Lung (tissue), 12 donors: ENCODE measurements around the gene NIPA2. TPM values are rescaled to one million over a fixed set of nuclear protein-coding genes. Genes with fewer than 3 reads are reported as not detected.

Source experiments
- ATAC-seq: fragments of 200-7000 bp; cut with Tn5 transposase; one replicate; pipeline ENCODE4 v1.9.1; 2020; ENCODE audit warnings: moderate number of reproducible peaks; ENCODE audit not compliant: insufficient read depth, low FRiP score
- DNase-seq, 3 donors: peaks; one replicate each; pipeline ENCODE4 v3.0.0-alpha.2; 2013 to 2017
- H3K27ac ChIP-seq, 2 donors: one replicate each; pipeline ENCODE4 v1.5.1; 2013; ENCODE audit warnings: mild to moderate bottlenecking in 2 of 2, moderate library complexity in 2 of 2, control low read depth in 1 of 2, inconsistent platforms in 1 of 2, low read depth in 1 of 2, low read length in 1 of 2
- H3K27me3 ChIP-seq, 3 donors: one replicate each; pipeline ENCODE4 v1.5.1; 2013; ENCODE audit warnings: low read length in 2 of 3; ENCODE audit not compliant: control insufficient read depth in 3 of 3, insufficient read depth in 3 of 3
- H3K36me3 ChIP-seq, 4 donors: one replicate each; pipeline ENCODE4 v1.5.1; 2013; ENCODE audit warnings: low read length in 4 of 4, mild to moderate bottlenecking in 1 of 4, moderate library complexity in 1 of 4; ENCODE audit not compliant: control insufficient read depth in 4 of 4, insufficient read depth in 4 of 4
- H3K4me1 ChIP-seq, 5 donors: one replicate each; pipeline ENCODE4 v1.5.1; 2013; ENCODE audit warnings: low read length in 5 of 5, mild to moderate bottlenecking in 2 of 5, moderate library complexity in 1 of 5; ENCODE audit not compliant: control insufficient read depth in 5 of 5, insufficient read depth in 5 of 5
- H3K4me3 ChIP-seq: one replicate; pipeline ENCODE4 v1.5.1; 2013; ENCODE audit warnings: mild to moderate bottlenecking, control low read depth, moderate library complexity
- H3K9ac ChIP-seq, 2 donors: one replicate each; pipeline ENCODE4 v1.5.1; 2013; ENCODE audit warnings: low read length in 2 of 2, control low read depth in 1 of 2; ENCODE audit not compliant: insufficient read depth in 1 of 2
- H3K9me3 ChIP-seq, 4 donors: one replicate each; pipeline ENCODE4 v1.5.1; 2013; ENCODE audit warnings: low read length in 3 of 4, mild to moderate bottlenecking in 1 of 4, moderate library complexity in 1 of 4; ENCODE audit not compliant: control insufficient read depth in 4 of 4, insufficient read depth in 3 of 4
- CTCF ChIP-seq: IDR thresholded peaks from 2 replicates; pipeline ENCODE4 v1.5.1; 2012; ENCODE audit warnings: mild to moderate bottlenecking; ENCODE audit errors: control extremely low read depth, extremely low read depth
- WGBS, 2 donors: extraction: QIAGEN DNeasy Blood & Tissue Kit; methylation state at CpG; one replicate each; pipeline ENCODE4 v1.1.7; 2013; 5-methylcytosine and 5-hydroxymethylcytosine counted together
- polyA plus RNA-seq, 2 donors: library from polyadenylated mRNA; stranded (reverse); fragments of 200-250 nt; gene quantifications; one replicate each; pipeline ENCODE4 v1.2.1, GENCODE V29; 2013
- total RNA-seq, 2 donors: library from RNA; depleted of rRNA in 1 of 2; stranded (reverse); fragments of >200 nt in 1 of 2; gene quantifications; one replicate each; pipeline ENCODE4 v1.2.1, GENCODE V29; 2014 to 2021
- donor health status: control.
- donor health status: control.
- donor health status: Bipolar disorder and iron deficiency.
- donor health status: healthy.
- donor health status: DM: yes; HTN: yes; CAD: no.

The NIPA2 gene
- total and polyA plus RNA-seq, 4 donors: 12.5 to 53.7 (median 42.5) TPM

- Histone ChIP-seq H3K36me3 (peaks cover 13 to 27% (median 24%) of the 10 kb centered on the region in 4 donors), H3K27me3 (no peaks in the 10 kb centered on the region), H3K4me1 (no peaks in the 10 kb centered on the region), H3K27ac (no peak overlapping the region), H3K9me3 (no peaks in the 10 kb centered on the region), H3K9ac (no peak overlapping the region), H3K4me3 (no peak overlapping the region)
- DNase-seq: no peak
- WGBS, 2 donors: 90 to 95% methylated on average over 9 of the region's 9 CpGs
- ATAC-seq: no peak
- no peak for TF ChIP-seq CTCF
These were observed 49.8 kb downstream of the NIPA2 start for GRCh38 chr15:22888120-22888859.

DNA sequence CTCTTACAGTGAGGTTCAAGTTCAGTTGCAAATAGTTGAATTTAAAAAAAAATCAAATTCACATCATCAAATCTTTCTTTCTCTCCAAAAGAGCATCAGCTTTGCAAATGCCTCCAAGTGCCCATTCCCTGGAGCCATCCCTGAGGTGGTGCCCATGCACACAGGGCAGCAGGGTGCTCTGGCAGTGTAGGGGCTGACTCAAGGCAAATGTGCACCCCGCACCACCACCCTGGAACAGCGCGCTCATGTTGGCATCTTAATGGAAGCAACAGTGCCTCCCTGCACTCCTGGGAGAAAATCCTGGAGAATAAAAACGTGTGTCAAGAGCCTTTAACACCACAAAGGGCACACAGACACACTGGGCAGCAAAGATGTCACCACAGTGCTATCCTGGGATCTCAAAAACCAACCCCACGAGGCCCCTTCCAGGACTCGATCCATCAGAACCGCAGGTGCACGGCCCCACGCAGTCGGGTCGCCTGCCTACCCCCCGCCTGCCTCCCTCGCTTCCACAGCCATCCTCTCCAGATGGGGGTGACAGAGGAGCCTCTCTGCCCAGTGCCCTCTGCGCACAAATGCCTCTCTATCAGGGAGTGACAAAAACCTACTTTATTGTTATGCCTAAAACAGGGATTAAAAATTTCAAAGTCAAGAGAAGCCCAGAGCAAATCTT, 50.8 kb downstream of the NIPA2 start:
- peaks cover 13 to 32% (median 29%) of the 10 kb centered on the region in 4 donors for H3K36me3 ChIP-seq
- TF ChIP-seq CTCF: no peak
- H3K4me3 ChIP-seq: no peak overlapping the region
- no peaks in the 10 kb centered on the region for H3K9me3 ChIP-seq
- no peaks in the 10 kb centered on the region for H3K27me3 ChIP-seq
- ATAC-seq (no peak), DNase-seq (no peak)
- WGBS, 2 donors: 92 to 95% methylated on average over 14 of the region's 14 CpGs
- no peak overlapping the region for H3K27ac ChIP-seq
- no peak overlapping the region for H3K9ac ChIP-seq
- no peaks in the 10 kb centered on the region for H3K4me1 ChIP-seq

DNA sequence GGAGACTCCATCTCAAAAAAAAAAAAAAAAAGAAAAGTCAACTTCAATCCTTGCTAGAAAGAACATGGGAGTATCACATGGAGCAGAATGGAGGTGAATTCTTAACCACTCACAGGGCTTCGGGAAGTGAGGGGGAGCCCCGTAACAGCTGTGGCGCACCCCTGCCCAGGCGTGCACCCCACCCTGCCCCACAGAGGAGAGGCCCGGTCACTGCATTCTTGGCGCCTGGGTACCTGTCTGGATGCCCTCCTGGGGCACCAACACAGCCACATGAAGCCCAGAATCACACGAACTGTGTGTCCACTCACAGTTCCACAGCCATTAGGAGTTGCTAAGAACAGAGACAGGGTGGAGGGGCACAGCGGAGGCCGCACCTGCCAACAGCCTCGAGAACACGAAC, 51.8 kb downstream of the NIPA2 start:
- DNase-seq (no peak), ATAC-seq (no peak)
- Histone ChIP-seq H3K36me3 (peaks cover 13 to 32% (median 28%) of the 10 kb centered on the region in 4 donors), H3K4me1 (no peaks in the 10 kb centered on the region), H3K4me3 (no peak overlapping the region), H3K9ac (no peak overlapping the region), H3K27ac (no peak overlapping the region), H3K9me3 (no peaks in the 10 kb centered on the region), H3K27me3 (no peaks in the 10 kb centered on the region)
- no peak for TF ChIP-seq CTCF
- 98 to 99% methylated on average over 10 to 11 of the region's 11 CpGs for WGBS, 2 donors
